ENCODE results near the gene PDGFRB. TPM values are rescaled to one million over a fixed set of nuclear protein-coding genes. Genes with fewer than 3 reads are reported as not detected.

PDGFRB gene
- total and polyA plus RNA-seq, 9 of the 15 experiments (the other 6 are each of a cell fraction or from before 2014, with no cell fraction given), result 0.01 to 1.5 (median 0.09) TPM; not detected in 3

DNA sequence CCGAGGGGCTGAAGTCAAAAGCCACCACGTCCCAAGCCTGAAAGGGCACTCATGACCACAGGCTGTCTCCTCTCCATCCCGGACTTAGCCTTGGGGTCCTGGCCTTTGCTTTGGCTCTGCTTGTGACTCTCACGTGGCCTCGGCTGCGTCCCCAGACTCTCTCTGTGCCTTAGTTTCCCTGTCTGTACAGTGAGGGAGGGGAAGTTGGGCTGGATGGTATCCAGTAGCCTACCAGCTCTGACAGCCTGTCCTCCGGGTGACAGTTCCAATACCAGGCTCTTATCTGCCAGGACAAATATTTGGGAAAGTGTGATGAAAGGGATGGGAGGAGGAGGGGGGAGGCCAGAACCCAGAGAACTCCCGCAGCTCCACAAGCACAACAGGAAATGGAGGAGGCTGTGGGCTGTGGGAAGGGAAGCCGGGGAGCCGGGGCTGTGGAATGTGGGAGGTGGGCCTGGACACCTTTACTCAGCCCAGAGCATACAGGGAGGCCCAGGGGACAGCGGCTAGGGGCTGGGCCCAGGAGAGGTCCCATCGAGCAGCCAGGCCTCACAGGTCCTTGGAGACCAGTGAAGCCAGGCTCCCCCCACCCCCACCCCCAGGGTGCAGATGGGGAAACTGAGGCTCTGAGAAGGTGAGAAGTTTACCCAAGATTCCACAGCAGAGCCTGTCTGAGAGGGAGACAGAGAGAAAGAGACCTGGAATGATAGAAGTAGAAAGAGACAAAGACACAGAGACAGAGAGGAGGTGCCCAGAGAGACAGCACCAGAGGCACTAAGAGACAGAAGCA is 18.3 kb downstream of the PDGFRB start (continued):
- TF ChIP-seq, protein P1, sequence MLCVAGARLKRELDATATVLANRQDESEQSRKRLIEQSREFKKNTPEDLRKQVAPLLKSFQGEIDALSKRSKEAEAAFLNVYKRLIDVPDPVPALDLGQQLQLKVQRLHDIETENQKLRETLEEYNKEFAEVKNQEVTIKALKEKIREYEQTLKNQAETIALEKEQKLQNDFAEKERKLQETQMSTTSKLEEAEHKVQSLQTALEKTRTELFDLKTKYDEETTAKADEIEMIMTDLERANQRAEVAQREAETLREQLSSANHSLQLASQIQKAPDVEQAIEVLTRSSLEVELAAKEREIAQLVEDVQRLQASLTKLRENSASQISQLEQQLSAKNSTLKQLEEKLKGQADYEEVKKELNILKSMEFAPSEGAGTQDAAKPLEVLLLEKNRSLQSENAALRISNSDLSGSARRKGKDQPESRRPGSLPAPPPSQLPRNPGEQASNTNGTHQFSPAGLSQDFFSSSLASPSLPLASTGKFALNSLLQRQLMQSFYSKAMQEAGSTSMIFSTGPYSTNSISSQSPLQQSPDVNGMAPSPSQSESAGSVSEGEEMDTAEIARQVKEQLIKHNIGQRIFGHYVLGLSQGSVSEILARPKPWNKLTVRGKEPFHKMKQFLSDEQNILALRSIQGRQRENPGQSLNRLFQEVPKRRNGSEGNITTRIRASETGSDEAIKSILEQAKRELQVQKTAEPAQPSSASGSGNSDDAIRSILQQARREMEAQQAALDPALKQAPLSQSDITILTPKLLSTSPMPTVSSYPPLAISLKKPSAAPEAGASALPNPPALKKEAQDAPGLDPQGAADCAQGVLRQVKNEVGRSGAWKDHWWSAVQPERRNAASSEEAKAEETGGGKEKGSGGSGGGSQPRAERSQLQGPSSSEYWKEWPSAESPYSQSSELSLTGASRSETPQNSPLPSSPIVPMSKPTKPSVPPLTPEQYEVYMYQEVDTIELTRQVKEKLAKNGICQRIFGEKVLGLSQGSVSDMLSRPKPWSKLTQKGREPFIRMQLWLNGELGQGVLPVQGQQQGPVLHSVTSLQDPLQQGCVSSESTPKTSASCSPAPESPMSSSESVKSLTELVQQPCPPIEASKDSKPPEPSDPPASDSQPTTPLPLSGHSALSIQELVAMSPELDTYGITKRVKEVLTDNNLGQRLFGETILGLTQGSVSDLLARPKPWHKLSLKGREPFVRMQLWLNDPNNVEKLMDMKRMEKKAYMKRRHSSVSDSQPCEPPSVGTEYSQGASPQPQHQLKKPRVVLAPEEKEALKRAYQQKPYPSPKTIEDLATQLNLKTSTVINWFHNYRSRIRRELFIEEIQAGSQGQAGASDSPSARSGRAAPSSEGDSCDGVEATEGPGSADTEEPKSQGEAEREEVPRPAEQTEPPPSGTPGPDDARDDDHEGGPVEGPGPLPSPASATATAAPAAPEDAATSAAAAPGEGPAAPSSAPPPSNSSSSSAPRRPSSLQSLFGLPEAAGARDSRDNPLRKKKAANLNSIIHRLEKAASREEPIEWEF (CRISPR knock-in tag; IDR thresholded peaks at IDR 0.05), result no peak
- TF ChIP-seq, protein P2, sequence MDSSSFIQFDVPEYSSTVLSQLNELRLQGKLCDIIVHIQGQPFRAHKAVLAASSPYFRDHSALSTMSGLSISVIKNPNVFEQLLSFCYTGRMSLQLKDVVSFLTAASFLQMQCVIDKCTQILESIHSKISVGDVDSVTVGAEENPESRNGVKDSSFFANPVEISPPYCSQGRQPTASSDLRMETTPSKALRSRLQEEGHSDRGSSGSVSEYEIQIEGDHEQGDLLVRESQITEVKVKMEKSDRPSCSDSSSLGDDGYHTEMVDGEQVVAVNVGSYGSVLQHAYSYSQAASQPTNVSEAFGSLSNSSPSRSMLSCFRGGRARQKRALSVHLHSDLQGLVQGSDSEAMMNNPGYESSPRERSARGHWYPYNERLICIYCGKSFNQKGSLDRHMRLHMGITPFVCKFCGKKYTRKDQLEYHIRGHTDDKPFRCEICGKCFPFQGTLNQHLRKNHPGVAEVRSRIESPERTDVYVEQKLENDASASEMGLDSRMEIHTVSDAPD (CRISPR knock-in tag; IDR thresholded peaks at IDR 0.05), result no peak
